ENCODE results near the gene SRCIN1.

SRCIN1 gene

DNA sequence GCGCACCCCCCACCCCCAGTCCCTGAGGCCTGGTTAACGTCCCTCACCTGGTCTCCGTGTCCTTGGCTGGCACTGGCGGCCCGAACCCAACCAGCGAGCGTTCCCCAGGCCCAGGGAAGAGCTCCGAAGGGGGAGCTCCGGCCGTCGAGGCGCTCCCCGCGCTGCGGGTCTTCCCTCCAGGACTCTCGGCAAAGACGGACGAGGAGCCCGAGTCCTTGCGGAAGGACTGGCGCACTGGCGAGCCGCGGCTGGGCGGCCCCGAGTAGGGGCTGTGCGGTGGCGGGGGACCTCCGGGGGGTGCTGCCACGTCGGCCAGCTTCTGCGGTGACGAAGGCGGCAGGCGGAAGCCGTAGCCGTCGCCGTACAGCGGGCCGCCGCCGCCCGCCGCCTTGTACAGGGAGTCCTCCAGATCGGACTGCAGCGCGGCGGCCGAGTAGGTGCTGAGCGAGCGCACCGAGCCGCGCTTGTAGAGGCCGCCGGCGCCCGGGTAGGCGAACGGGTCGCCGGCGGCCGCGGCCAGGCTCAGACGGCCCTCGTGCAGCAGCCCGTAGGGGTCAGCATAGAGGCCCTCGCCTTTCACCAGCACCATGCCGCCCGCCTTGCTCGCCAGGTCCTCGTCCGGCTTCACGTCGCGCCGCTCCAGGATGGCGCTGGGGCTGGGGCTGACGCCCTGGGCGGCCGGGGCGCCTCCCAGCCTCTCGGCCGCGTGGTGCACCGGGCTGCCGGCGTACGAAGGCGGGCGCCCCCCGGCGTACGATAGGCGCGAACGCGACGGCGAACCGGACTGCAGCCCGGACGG lies 44.1 kb downstream of the SRCIN1 start:
- no peak for DNase-seq

GRCh38 chr17:38560503-38561318 lies 45.0 kb downstream of the SRCIN1 start:
- DNase-seq = no peak

- no peak for DNase-seq
Measured at GRCh38 chr17:38559880-38560230, 45.9 kb downstream of the SRCIN1 start.

DNA sequence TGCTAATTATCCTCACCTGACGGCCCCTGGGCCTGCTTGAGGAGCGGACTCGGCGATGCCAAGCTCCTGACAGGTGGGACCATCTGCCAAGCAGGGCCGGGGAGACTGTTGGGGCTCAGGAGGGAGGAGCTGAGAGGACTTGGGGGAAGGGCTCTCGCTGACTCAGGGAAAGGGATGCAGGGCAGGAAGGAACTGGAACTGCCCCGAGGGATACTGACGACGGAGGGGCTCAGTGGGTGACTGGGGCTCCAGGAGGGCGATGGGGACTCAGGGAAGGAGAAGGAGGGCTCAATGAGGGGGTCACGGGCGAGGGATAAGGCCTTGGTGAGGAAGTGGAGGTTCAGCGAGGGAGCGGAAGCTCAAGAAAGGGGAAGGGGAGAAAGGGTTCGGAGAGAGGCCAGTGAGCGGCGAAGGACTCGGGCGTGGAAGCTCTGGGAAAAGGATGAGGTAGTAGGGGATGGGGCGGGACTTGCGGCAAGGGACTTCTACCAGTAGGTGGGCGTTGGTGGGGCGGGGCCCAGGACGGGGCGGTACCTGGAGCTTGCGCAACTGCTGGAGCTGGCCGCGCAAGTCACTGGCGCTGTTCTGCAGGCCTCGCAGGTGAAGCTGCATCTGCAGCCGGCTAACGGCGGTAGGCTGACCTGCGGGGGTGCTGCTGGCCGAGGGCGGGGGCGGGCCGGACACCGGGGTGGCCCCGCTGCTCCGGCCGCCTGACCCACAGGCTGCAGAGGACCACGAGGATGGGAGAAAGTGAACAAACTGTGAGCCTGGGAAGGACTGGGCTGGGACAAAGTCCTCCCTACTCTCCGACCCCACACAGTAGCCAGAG lies 46.5 kb downstream of the SRCIN1 start:
- peak; percentile 8 for DNase-seq

DNA sequence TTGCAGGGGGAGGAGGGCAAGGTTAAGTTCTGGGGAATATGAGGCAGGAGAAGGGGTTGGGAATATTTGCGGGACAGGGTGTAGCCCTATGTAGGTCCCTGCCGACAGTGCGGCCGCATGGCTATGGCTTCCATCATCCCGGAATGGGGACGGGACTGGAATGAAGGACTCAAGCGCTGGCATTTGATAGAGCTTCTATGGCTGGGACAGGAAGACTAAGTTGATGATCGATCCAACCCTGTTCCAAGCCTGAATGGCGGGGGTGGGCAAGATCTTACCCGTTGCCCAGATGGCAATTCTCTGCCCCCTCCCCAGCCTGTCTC lies 47.1 kb downstream of the SRCIN1 start:
- DNase-seq = no peak

- peak; percentile 73 for DNase-seq
Measured at GRCh38 chr17:38557836-38558727, 47.7 kb downstream of the SRCIN1 start.

GRCh38 chr17:38557396-38557795 lies 48.4 kb downstream of the SRCIN1 start:
- DNase-seq = no peak

GRCh38 chr17:38556239-38556638 lies 49.5 kb downstream of the SRCIN1 start:
- DNase-seq = peak; percentile 28

DNA sequence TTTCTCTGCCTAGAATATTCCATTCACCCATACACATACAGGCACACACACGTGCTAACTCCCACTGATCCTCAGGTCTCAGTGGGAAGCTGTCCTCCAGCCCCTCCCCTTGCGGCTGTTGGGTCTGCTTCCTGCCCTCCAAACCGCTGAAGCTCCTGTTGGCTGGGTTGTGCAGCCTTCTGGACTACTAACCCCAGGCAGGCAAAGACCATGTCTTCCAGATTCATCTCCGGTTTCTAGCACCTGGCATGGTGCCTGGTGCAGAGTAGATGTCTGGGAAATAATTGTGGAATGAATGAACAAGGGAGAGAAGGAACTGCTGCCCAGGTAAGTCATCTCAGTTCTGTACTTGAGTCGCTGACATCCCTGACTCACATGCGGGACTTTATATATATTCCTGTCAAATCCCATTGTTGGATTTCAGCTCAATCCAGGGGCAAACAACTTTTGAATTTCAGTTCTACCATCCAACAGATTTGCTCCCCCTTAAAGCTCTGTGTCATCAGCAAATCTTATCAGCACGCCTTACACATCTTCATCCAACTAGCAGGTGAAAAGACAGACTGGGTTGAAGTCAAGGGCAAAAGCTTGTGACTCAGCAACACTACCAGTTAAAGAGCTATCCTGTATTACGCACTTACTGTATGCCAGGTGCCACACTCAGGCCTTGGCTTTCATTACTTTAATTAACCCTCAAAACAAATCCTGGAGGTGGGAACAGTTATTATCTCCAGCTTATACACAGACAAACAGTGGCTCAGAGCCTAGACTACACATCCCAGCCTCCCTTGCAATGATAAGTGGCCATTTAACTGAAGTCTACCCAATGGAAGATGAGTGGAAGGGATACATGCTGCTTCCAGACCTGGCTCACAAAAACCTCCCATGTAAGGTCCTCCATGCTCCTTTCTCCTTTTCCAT lies 51.1 kb downstream of the SRCIN1 start:
- DNase-seq = peak; percentile 13

DNA sequence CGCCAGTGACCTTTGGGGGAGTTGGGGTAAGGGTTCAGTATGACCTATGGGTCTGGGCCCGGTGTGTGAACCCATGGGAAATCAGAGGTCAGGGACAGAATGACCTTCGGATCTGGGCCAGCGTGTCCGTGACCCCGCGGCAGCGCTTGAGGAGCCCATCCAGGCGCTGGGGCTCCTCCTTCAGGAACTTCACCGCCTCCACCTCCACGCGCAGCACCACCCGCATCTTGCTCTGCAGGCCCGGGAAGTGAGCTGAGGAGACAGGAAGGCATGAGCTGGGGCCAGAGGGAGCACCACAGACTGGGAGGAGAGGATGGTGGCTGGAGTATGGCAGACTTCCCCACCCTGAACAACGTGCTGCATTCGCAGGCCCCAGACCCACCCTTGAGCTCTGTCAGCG lies 53.4 kb downstream of the SRCIN1 start:
- no peak for DNase-seq

DNA sequence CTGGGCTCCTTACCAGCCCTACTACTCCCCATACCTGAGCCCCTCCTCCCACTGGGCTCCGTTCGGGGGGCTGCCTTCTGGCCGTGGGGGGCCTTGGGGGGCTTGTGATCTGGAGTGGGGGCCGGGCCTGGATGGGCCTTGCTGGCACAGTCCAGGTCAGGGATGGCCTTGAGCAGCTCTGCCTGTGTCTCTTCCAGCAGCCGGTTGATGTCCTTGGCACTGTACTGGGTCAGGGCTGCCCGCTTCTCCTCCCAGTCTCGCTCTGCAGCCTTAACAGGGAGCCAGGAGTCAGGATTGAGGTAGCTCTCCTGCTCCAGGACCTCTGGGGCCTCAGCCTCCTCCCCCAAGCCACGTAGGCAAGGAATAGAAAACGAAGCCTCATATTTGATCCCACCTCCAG lies 54.6 kb downstream of the SRCIN1 start:
- no peak for DNase-seq

GRCh38 chr17:38550661-38551060 lies 55.1 kb downstream of the SRCIN1 start:
- no peak for DNase-seq

- no peak for DNase-seq
Measured at GRCh38 chr17:38549285-38549684, 56.5 kb downstream of the SRCIN1 start.

GRCh38 chr17:38547444-38547843 lies 58.3 kb downstream of the SRCIN1 start:
- DNase-seq = no peak

DNA sequence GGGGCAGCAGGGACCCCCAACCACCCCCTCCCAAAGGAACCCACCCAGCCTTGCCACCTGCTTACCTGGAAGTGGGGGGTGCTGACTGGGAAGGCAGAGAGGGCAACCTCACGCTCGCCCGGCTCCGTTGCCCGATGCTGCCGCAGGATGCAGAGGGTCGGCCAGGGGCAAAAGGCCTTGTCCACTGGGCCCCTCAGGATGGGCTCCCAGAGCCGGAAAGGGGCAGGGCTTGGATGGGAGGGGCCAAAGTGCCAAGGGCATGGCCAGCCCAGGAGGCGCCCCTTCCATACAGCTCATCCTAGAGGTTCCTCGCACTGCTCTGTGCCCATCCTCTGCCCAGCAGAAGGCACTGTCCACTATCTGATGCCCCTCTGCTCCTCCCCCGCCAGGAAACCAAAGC lies 59.4 kb downstream of the SRCIN1 start:
- DNase-seq = no peak

GRCh38 chr17:38545531-38546225 lies 60.1 kb downstream of the SRCIN1 start:
- no peak for DNase-seq

DNA sequence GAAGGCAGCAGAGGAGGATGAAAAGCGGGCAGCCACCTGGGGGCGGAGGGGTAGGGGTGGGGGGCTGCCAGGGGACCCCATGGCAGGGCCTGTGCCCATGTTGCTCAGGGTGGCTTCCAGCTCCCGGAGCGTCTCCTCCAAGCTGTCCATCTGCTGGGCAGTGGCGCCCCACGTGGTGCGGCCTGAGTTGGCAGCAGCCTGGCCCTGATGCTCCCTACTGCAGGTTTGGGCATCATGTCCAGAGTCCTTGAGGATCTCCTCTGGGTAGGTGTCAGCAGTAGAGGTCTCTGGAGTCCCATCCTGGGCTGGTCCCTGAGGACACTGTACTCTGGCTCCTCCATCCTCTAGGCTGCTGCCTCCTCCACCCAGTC lies 60.9 kb downstream of the SRCIN1 start:
- no peak for DNase-seq

- DNase-seq = no peak
Measured at GRCh38 chr17:38544175-38544838, 61.4 kb downstream of the SRCIN1 start.

- DNase-seq = no peak
Measured at GRCh38 chr17:38543403-38544174, 62.2 kb downstream of the SRCIN1 start.

All from GF-D8 (cell line).